ENCODE results near the gene AFAP1L2. TPM values are rescaled to one million over a fixed set of nuclear protein-coding genes. Genes with fewer than 3 reads are reported as not detected.

Gene AFAP1L2
- total RNA-seq, 1 donor from 2014 or later, result 3.6 TPM

GRCh38 chr10:114389426-114389825 is 14.9 kb downstream of the AFAP1L2 start:
- no peak overlapping the region for H3K27ac Mint-ChIP-seq
- H3K9me3 Mint-ChIP-seq, result peaks cover 15% of the 10 kb centered on the region
- H3K36me3 Mint-ChIP-seq (ENCODE audit: low read depth), result peaks cover 2% of the 10 kb centered on the region
- no peak for DNase-seq
- peaks cover 11% of the 10 kb centered on the region for H3K4me1 Mint-ChIP-seq
- intact Hi-C loops (cut with micrococcal nuclease), result no loop called here
- no peak overlapping the region for H3K4me3 Mint-ChIP-seq
- H3K27me3 Mint-ChIP-seq, result no peaks in the 10 kb centered on the region

GRCh38 chr10:114388275-114388674 is 16.0 kb downstream of the AFAP1L2 start:
- Mint-ChIP-seq H3K36me3 (ENCODE audit: low read depth) (peaks cover 2% of the 10 kb centered on the region), H3K9me3 (peaks cover 15% of the 10 kb centered on the region), H3K27me3 (no peaks in the 10 kb centered on the region), H3K4me3 (peak overlapping the region; percentile 41), H3K4me1 (peaks cover 10% of the 10 kb centered on the region), H3K27ac (peak overlapping the region; percentile 80)
- intact Hi-C loops (cut with micrococcal nuclease), result no loop called here
- DNase-seq, result peak; percentile 56

- Mint-ChIP-seq H3K9me3 (peaks cover 15% of the 10 kb centered on the region), H3K27me3 (peaks cover 4% of the 10 kb centered on the region), H3K36me3 (ENCODE audit: low read depth) (peaks cover 2% of the 10 kb centered on the region), H3K27ac (no peak overlapping the region), H3K4me1 (peaks cover 10% of the 10 kb centered on the region), H3K4me3 (no peak overlapping the region)
- no peak for DNase-seq
- intact Hi-C loops (cut with micrococcal nuclease), result no loop called here
Observed at GRCh38 chr10:114387784-114388183, 16.5 kb downstream of the AFAP1L2 start.

- Mint-ChIP-seq H3K36me3 (ENCODE audit: low read depth) (peaks cover 2% of the 10 kb centered on the region), H3K27me3 (peaks cover 11% of the 10 kb centered on the region), H3K9me3 (peaks cover 15% of the 10 kb centered on the region), H3K27ac (no peak overlapping the region), H3K4me3 (no peak overlapping the region), H3K4me1 (peaks cover 10% of the 10 kb centered on the region)
- intact Hi-C loops (cut with micrococcal nuclease), result no loop called here
- DNase-seq, result no peak
Observed at GRCh38 chr10:114386452-114386851, 17.9 kb downstream of the AFAP1L2 start.

GRCh38 chr10:114385557-114385956 is 18.7 kb downstream of the AFAP1L2 start:
- Mint-ChIP-seq H3K27me3 (peaks cover 15% of the 10 kb centered on the region), H3K27ac (no peak overlapping the region), H3K9me3 (peaks cover 15% of the 10 kb centered on the region), H3K4me3 (no peak overlapping the region), H3K36me3 (ENCODE audit: low read depth) (peaks cover 2% of the 10 kb centered on the region), H3K4me1 (peaks cover 10% of the 10 kb centered on the region)
- intact Hi-C loops (cut with micrococcal nuclease), result no loop called here
- DNase-seq, result no peak

GRCh38 chr10:114384601-114385000 is 19.7 kb downstream of the AFAP1L2 start:
- Mint-ChIP-seq H3K36me3 (ENCODE audit: low read depth) (peaks cover 2% of the 10 kb centered on the region), H3K27me3 (peaks cover 23% of the 10 kb centered on the region), H3K4me1 (peaks cover 10% of the 10 kb centered on the region), H3K4me3 (no peak overlapping the region), H3K9me3 (peaks cover 11% of the 10 kb centered on the region), H3K27ac (no peak overlapping the region)
- intact Hi-C loops (cut with micrococcal nuclease), result no loop called here
- DNase-seq, result no peak

- Mint-ChIP-seq H3K4me1 (peaks cover 10% of the 10 kb centered on the region), H3K9me3 (peaks cover 11% of the 10 kb centered on the region), H3K36me3 (ENCODE audit: low read depth) (peaks cover 2% of the 10 kb centered on the region), H3K27me3 (peaks cover 23% of the 10 kb centered on the region), H3K27ac (no peak overlapping the region), H3K4me3 (no peak overlapping the region)
- no peak for DNase-seq
- intact Hi-C loops (cut with micrococcal nuclease), result no loop called here
Observed at GRCh38 chr10:114384181-114384580, 20.1 kb downstream of the AFAP1L2 start.

GRCh38 chr10:114380797-114381196 is 23.5 kb downstream of the AFAP1L2 start:
- no peak overlapping the region for H3K4me3 Mint-ChIP-seq
- no peaks in the 10 kb centered on the region for H3K36me3 Mint-ChIP-seq (ENCODE audit: low read depth)
- intact Hi-C loops (cut with micrococcal nuclease), result no loop called here
- peaks cover 38% of the 10 kb centered on the region for H3K27me3 Mint-ChIP-seq
- no peaks in the 10 kb centered on the region for H3K4me1 Mint-ChIP-seq
- no peak for DNase-seq
- H3K9me3 Mint-ChIP-seq, result no peaks in the 10 kb centered on the region
- no peak overlapping the region for H3K27ac Mint-ChIP-seq

GRCh38 chr10:114380060-114380459 is 24.2 kb downstream of the AFAP1L2 start:
- DNase-seq, result no peak
- H3K9me3 Mint-ChIP-seq, result no peaks in the 10 kb centered on the region
- H3K27ac Mint-ChIP-seq, result no peak overlapping the region
- H3K27me3 Mint-ChIP-seq, result peaks cover 38% of the 10 kb centered on the region
- intact Hi-C loops (cut with micrococcal nuclease), result no loop called here
- H3K36me3 Mint-ChIP-seq (ENCODE audit: low read depth), result no peaks in the 10 kb centered on the region
- H3K4me3 Mint-ChIP-seq, result no peak overlapping the region
- no peaks in the 10 kb centered on the region for H3K4me1 Mint-ChIP-seq

GRCh38 chr10:114379631-114380041 is 24.7 kb downstream of the AFAP1L2 start:
- Mint-ChIP-seq H3K4me1 (no peaks in the 10 kb centered on the region), H3K9me3 (no peaks in the 10 kb centered on the region), H3K27ac (no peak overlapping the region), H3K27me3 (peaks cover 38% of the 10 kb centered on the region), H3K4me3 (no peak overlapping the region), H3K36me3 (ENCODE audit: low read depth) (no peaks in the 10 kb centered on the region)
- intact Hi-C loops (cut with micrococcal nuclease), result no loop called here
- no peak for DNase-seq

- no peak overlapping the region for H3K4me3 Mint-ChIP-seq
- no peaks in the 10 kb centered on the region for H3K4me1 Mint-ChIP-seq
- no peaks in the 10 kb centered on the region for H3K9me3 Mint-ChIP-seq
- no peaks in the 10 kb centered on the region for H3K36me3 Mint-ChIP-seq (ENCODE audit: low read depth)
- no peak overlapping the region for H3K27ac Mint-ChIP-seq
- no peak for DNase-seq
- peaks cover 27% of the 10 kb centered on the region for H3K27me3 Mint-ChIP-seq
- intact Hi-C loops (cut with micrococcal nuclease), result no loop called here
Observed at GRCh38 chr10:114376523-114376922, 27.8 kb downstream of the AFAP1L2 start.

- H3K27ac Mint-ChIP-seq, result no peak overlapping the region
- H3K4me1 Mint-ChIP-seq, result peaks cover under 1% of the 10 kb centered on the region
- H3K9me3 Mint-ChIP-seq, result no peaks in the 10 kb centered on the region
- DNase-seq, result no peak
- intact Hi-C loops (cut with micrococcal nuclease), result no loop called here
- H3K36me3 Mint-ChIP-seq (ENCODE audit: low read depth), result no peaks in the 10 kb centered on the region
- peaks cover 18% of the 10 kb centered on the region for H3K27me3 Mint-ChIP-seq
- no peak overlapping the region for H3K4me3 Mint-ChIP-seq
Observed at GRCh38 chr10:114375047-114375446, 29.3 kb downstream of the AFAP1L2 start.

GRCh38 chr10:114374053-114374791 is 30.1 kb downstream of the AFAP1L2 start:
- Mint-ChIP-seq H3K36me3 (ENCODE audit: low read depth) (no peaks in the 10 kb centered on the region), H3K4me1 (peaks cover 2% of the 10 kb centered on the region), H3K9me3 (no peaks in the 10 kb centered on the region), H3K27me3 (peaks cover 15% of the 10 kb centered on the region), H3K27ac (no peak overlapping the region), H3K4me3 (no peak overlapping the region)
- DNase-seq, result no peak
- intact Hi-C loops (cut with micrococcal nuclease), result no loop called here

- Mint-ChIP-seq H3K9me3 (no peaks in the 10 kb centered on the region), H3K4me1 (peaks cover 2% of the 10 kb centered on the region), H3K27ac (no peak overlapping the region), H3K36me3 (ENCODE audit: low read depth) (no peaks in the 10 kb centered on the region), H3K4me3 (no peak overlapping the region), H3K27me3 (peaks cover 14% of the 10 kb centered on the region)
- intact Hi-C loops (cut with micrococcal nuclease), result no loop called here
- DNase-seq, result no peak
Observed at GRCh38 chr10:114373631-114374030, 30.7 kb downstream of the AFAP1L2 start.

GRCh38 chr10:114372995-114373394 is 31.3 kb downstream of the AFAP1L2 start:
- Mint-ChIP-seq H3K36me3 (ENCODE audit: low read depth) (no peaks in the 10 kb centered on the region), H3K4me1 (peaks cover 2% of the 10 kb centered on the region), H3K27me3 (peaks cover 12% of the 10 kb centered on the region), H3K27ac (no peak overlapping the region), H3K4me3 (no peak overlapping the region), H3K9me3 (no peaks in the 10 kb centered on the region)
- intact Hi-C loops (cut with micrococcal nuclease), result no loop called here
- DNase-seq, result no peak
